Brain microvascular endothelial cell (primary cell): Measurements from ENCODE around the gene NDUFA13.

Source experiments
- DNase-seq: peaks from one replicate; pipeline ENCODE4 v3.0.0-alpha.2; 2020
- H3K27ac ChIP-seq: fragments of 250-450 bp; sonication (Bioruptor Pico); 2 replicates; pipeline ENCODE4 v1.5.1; 2020; ENCODE audit warnings: mild to moderate bottlenecking, moderate library complexity
- H3K27me3 ChIP-seq: fragments of 250-450 bp; sonication (Bioruptor Pico); replicated peaks from 2 replicates; pipeline ENCODE4 v1.5.1; 2020; ENCODE audit warnings: mild to moderate bottlenecking
- H3K36me3 ChIP-seq: fragments of 250-450 bp; sonication (Bioruptor Pico); replicated peaks from 2 replicates; pipeline ENCODE4 v1.5.1; 2020; ENCODE audit warnings: mild to moderate bottlenecking
- H3K4me3 ChIP-seq: 2 replicates; pipeline ENCODE4 v1.5.1; 2011; ENCODE audit warnings: low read depth, mild to moderate bottlenecking, control low read depth, low read length, moderate library complexity
- CTCF ChIP-seq: IDR thresholded peaks from 2 replicates; pipeline ENCODE4 v1.5.1; 2011; ENCODE audit warnings: low read depth, mild to moderate bottlenecking, moderate library complexity, low read length, control low read depth, inconsistent platforms; ENCODE audit errors: missing control alignments
- in situ Hi-C: cut with HindIII; loops from 2 replicates; pipeline ENCODE4 v1.10.0; 2017; ENCODE audit warnings: low sequenced_read_pairs, low pct_ligation_motif_present

The NDUFA13 gene

DNA sequence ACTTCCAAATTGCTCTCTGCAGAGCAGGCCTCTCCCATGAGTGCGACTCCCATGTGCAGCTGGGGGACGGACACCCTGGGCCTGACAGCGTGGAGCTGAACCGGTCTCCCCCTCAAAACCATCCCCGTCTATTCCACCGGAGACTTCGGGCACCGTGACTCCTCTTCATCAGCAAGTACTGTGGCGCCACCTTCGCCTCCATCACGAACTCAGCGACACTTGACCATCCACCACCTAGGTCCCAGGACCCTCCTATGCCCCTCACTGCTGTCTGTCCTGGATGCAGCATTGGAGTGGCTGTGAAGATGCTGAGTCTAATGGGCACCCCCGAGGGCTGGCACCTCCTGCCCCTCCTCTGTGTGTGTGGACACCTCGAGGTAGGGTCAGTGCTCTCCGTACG lies 42.6 kb downstream of the NDUFA13 start:
- TF ChIP-seq CTCF, result no peak
- in situ Hi-C loops, result no loop called here
- Histone ChIP-seq H3K27me3 (no peaks in the 10 kb centered on the region), H3K36me3 (no peaks in the 10 kb centered on the region), H3K27ac (no peak overlapping the region), H3K4me3 (no peak overlapping the region)
- DNase-seq, result no peak

DNA sequence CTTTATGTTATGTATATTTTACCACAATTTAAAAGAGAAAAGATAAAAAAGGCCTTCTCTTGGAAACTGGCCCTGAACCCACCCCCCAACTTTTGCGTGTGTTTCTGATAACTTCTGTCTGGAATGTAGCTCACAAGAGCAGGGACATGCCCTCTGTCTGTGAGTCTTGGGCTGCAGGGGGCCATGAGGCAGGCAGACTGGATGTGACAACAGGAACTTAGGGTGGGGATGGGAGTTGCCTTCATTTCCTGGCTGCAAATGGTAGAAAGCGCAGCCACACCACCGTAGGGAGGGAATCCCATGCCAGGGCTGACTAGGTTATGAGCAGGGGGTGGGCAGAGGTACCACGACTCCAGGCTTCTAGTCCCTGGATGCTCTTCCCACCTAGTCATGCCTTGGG lies 43.9 kb downstream of the NDUFA13 start:
- DNase-seq, result no peak
- in situ Hi-C loops, result no loop called here

DNA sequence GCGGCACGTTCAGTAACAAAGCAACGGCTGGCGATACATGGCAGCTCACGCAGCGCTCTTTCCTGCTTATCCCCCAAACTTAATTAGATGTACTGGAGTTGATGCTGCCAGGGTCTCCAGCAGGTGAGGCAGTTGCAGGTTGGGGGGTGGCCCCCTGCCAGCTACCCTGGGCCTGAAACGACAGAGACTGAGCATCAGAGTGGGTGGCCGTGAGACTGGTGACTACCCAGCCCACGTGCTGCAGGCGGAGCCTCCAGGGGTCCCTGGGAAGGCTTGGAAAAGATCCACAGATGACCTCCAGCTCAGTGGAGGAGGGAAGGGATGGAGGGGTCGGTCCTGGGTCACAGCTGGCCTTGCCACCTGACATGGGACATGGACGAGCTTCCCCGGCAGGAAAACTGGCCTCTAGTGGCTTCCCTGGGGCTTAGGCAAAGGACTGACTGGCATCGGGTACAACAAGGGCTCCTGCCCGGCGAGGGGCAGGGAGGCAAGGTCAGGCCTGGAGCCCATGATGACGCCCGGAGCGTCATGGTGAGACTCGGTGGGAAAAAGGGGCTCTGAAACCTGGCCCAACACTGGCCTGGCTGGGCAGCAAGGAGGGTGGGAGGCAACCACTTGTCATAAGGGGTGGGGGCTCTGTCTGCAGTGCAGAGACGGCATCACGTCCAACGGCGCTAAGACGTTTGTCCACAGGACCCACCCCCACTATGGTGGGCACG lies 46.1 kb downstream of the NDUFA13 start:
- H3K27me3 ChIP-seq, result no peaks in the 10 kb centered on the region
- no peak for DNase-seq
- TF ChIP-seq CTCF, result no peak
- no peaks in the 10 kb centered on the region for H3K36me3 ChIP-seq
- H3K27ac ChIP-seq, result no peak overlapping the region
- no peak overlapping the region for H3K4me3 ChIP-seq
- in situ Hi-C loops, result no loop called here

More for the DNA sequence above, 43.9 kb downstream of the NDUFA13 start:
- no peak for TF ChIP-seq CTCF
- H3K27me3 ChIP-seq, result no peaks in the 10 kb centered on the region
- no peaks in the 10 kb centered on the region for H3K36me3 ChIP-seq
- H3K4me3 ChIP-seq, result no peak overlapping the region
- no peak overlapping the region for H3K27ac ChIP-seq

DNA sequence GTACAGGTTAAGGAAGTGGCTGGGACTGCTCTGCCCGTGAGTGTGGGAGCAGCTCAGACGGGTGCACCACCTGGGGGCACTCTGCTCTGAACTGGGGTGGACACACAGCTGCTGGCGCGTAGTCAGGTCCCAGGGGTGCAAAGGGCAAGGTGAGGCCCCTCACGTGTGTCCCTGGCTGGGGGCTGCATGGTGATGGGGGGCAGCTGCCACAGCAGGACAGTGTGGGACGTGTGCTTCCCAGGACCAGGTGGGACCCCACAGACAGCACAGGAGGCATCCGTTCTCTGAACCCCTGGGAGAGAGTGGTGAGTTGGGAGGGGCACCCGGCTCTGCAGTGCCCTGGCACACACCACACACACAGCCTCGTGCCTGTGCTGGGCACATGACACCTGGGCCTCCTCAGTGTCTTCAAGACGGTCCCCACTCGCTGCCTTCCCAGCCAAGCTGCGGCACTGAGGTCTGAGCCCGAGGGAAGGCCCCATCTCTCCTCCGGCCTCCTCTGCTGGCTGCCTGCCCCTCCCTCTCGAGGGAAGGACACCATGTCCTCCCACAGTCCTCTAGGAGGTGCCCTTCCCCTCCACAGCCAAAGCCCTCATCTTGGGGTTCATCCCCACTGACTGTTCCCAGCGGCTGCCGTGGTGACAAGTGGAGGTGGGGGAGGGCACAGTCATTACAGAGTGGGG lies 46.8 kb downstream of the NDUFA13 start:
- no peak overlapping the region for H3K27ac ChIP-seq

GRCh38 chr19:19563348-19563848 lies 47.4 kb downstream of the NDUFA13 start:
- no peak overlapping the region for H3K27ac ChIP-seq
- H3K4me3 ChIP-seq, result no peak overlapping the region
- no peaks in the 10 kb centered on the region for H3K36me3 ChIP-seq
- DNase-seq, result no peak
- in situ Hi-C loops, result no loop called here
- TF ChIP-seq CTCF, result no peak
- H3K27me3 ChIP-seq, result no peaks in the 10 kb centered on the region

More for the DNA sequence above, 46.8 kb downstream of the NDUFA13 start:
- H3K36me3 ChIP-seq, result no peaks in the 10 kb centered on the region
- H3K4me3 ChIP-seq, result no peak overlapping the region
- no peaks in the 10 kb centered on the region for H3K27me3 ChIP-seq
- in situ Hi-C loops, result no loop called here
- DNase-seq, result no peak
- peak; percentile 6 for TF ChIP-seq CTCF

DNA sequence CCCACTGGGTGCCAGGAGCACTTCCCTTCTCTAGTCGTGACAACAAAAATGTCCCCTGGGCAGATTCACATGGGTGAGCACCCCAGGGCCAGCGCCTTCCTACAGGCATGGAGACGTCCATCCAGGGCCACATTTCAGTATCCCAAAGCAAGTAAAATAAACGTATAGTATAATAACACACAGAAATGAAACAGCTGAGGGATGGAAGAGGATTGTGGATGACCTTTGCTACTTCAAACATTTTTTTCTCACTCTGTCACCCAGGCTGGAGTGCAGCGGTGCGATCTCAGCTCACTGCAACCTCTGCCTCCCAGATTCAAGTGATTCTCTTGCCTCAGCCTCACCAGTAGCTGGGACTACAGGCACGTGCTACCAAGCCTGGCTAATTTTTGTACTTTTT lies 50.3 kb downstream of the NDUFA13 start:
- no peaks in the 10 kb centered on the region for H3K27me3 ChIP-seq
- H3K36me3 ChIP-seq, result no peaks in the 10 kb centered on the region
- no peak for TF ChIP-seq CTCF
- H3K27ac ChIP-seq, result no peak overlapping the region
- H3K4me3 ChIP-seq, result no peak overlapping the region
- in situ Hi-C loops, result no loop called here
- DNase-seq, result peak; percentile 63
